Activated CD8-positive, alpha-beta T cell treated with anti-CD3 and anti-CD28 coated beads for 36 hours (primary cell): ENCODE data around the gene USP17L18. TPM values are rescaled to one million over a fixed set of nuclear protein-coding genes. Genes with fewer than 3 reads are reported as not detected.
"Not testable (repeated sequence)": the region's sequence is repeated elsewhere in the genome, so short reads cannot be mapped to it uniquely, and the experiment has no call there.

ENCODE experiments used
- ATAC-seq: fragments of 200-7000 bp; cut with Tn5 transposase; one replicate; pipeline ENCODE4 v1.10.0; 2021; ENCODE audit warnings: mild to moderate bottlenecking, moderate library complexity
- CTCF ChIA-PET: fragments of 350-600 bp; sonication (Branson Sonifier 250); formaldehyde crosslinking; loops from one replicate; lab custom pipeline; 2021; ENCODE audit warnings: antibody characterized with exemption; lab: Charles Lee
- POLR2A ChIA-PET: fragments of 350-600 bp; sonication (Branson Sonifier 250); formaldehyde crosslinking; loops from one replicate; lab custom pipeline; 2021; ENCODE audit warnings: antibody characterized with exemption; lab: Charles Lee
- DNase-seq: peaks from one replicate; pipeline ENCODE4 v3.0.0-alpha.2; 2020
- H3K27ac Mint-ChIP-seq: one replicate; pipeline ENCODE4 v1.8.0; 2021; ENCODE audit warnings: mild to moderate bottlenecking, mixed read lengths
- H3K27me3 Mint-ChIP-seq: one replicate; pipeline ENCODE4 v1.8.0; 2021; ENCODE audit warnings: mixed read lengths
- H3K36me3 Mint-ChIP-seq: one replicate; pipeline ENCODE4 v1.8.0; 2021; ENCODE audit warnings: low read depth, mixed read lengths
- H3K4me1 Mint-ChIP-seq: one replicate; pipeline ENCODE4 v1.8.0; 2021; ENCODE audit warnings: low read depth, mixed read lengths
- H3K4me3 Mint-ChIP-seq: one replicate; pipeline ENCODE4 v1.8.0; 2021; ENCODE audit warnings: mild to moderate bottlenecking, moderate library complexity, mixed read lengths
- H3K9me3 Mint-ChIP-seq: one replicate; pipeline ENCODE4 v1.8.0; 2021; ENCODE audit warnings: mixed read lengths
- intact Hi-C: fragments of 100-400 bp; cut with micrococcal nuclease; formaldehyde crosslinking; loops from one replicate; pipeline ENCODE4 v1.10.0; 2022
- total RNA-seq, 2 experiments: library from RNA; stranded (reverse); gene quantifications; one replicate each; pipeline ENCODE4 v1.2.3, GENCODE V29; 2021

USP17L18 gene
- total RNA-seq, 2 experiments from 2014 or later: not detected

GRCh38 chr4:9257824-9258223 is 9.4 kb downstream of the USP17L18 start, which contains the start of gene USP17L20:
TSS of gene USP17L20 (plus strand) at chr4:9258124. CDS start at chr4:9258124, 0 bp downstream.
- H3K27me3 Mint-ChIP-seq, H3K27ac Mint-ChIP-seq, H3K4me1 Mint-ChIP-seq, ATAC-seq, CTCF ChIA-PET, H3K36me3 Mint-ChIP-seq, H3K9me3 Mint-ChIP-seq, DNase-seq, POLR2A ChIA-PET, H3K4me3 Mint-ChIP-seq, intact Hi-C loops: not testable (repeated sequence)

- POLR2A ChIA-PET, intact Hi-C loops, H3K4me1 Mint-ChIP-seq, ATAC-seq, H3K4me3 Mint-ChIP-seq, H3K9me3 Mint-ChIP-seq, CTCF ChIA-PET, H3K27me3 Mint-ChIP-seq, H3K27ac Mint-ChIP-seq, H3K36me3 Mint-ChIP-seq, DNase-seq: not testable (repeated sequence)
These were observed 14.1 kb downstream of the USP17L18 start, which contains the start of gene USP17L21 for GRCh38 chr4:9262572-9262971. TSS of gene USP17L21 (plus strand) at chr4:9262872. CDS start at chr4:9262872, 0 bp downstream.

DNA sequence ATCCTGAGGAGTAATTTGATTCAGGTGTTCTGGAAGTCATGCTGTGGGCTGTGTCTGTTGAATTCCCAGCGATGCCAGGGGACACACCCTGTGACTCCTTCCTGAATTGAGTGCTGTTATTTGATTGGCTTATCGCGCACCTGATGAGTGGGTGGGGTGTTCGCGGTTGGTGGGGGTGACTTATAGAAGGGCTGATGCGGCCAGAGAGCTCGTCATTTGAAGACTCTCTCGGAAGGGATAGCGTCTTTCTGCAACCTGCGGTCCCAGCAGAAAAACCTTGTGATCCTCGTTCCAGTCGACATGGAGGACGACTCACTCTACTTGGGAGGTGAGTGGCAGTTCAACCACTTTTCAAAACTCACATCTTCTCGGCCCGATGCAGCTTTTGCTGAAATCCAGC is 18.9 kb downstream of the USP17L18 start, which contains the start of gene USP17L22:
USP17L22 (plus strand) TSS at position 301 of the 400 bp plus-strand sequence; CDS start at position 301, 0 bp downstream.
- H3K9me3 Mint-ChIP-seq, CTCF ChIA-PET, DNase-seq, H3K27ac Mint-ChIP-seq, POLR2A ChIA-PET, H3K4me1 Mint-ChIP-seq, ATAC-seq, H3K4me3 Mint-ChIP-seq, intact Hi-C loops, H3K36me3 Mint-ChIP-seq, H3K27me3 Mint-ChIP-seq: not testable (repeated sequence)

GRCh38 chr4:9271719-9272118 is 23.3 kb downstream of the USP17L18 start:
- not testable (repeated sequence) for H3K4me3 Mint-ChIP-seq

More at GRCh38 chr4:9271719-9272118, 23.3 kb downstream of the USP17L18 start:
- H3K27ac Mint-ChIP-seq, H3K9me3 Mint-ChIP-seq, ATAC-seq, H3K36me3 Mint-ChIP-seq, intact Hi-C loops, POLR2A ChIA-PET, H3K4me1 Mint-ChIP-seq, H3K27me3 Mint-ChIP-seq, CTCF ChIA-PET: not testable (repeated sequence)
- peak; percentile 1 for DNase-seq

Other genes with a start within 250 kb of the USP17L18 start
- gene FAM90A26, start 78.2 kb upstream of the USP17L18 start, total RNA-seq: not detected
- gene USP17L10, start 38.0 kb upstream of the USP17L18 start, total RNA-seq: not detected
- not detected for gene USP17L11, start 33.2 kb upstream of the USP17L18 start, total RNA-seq
- gene USP17L12, start 28.5 kb upstream of the USP17L18 start, total RNA-seq: not detected
- not detected for gene USP17L13, start 23.7 kb upstream of the USP17L18 start, total RNA-seq
- not detected for gene USP17L15, start 14.2 kb upstream of the USP17L18 start, total RNA-seq
- gene USP17L17, start 4.8 kb upstream of the USP17L18 start, total RNA-seq: not detected
- not detected for gene USP17L19, start 4.7 kb downstream of the USP17L18 start, total RNA-seq
- gene USP17L20, start 9.5 kb downstream of the USP17L18 start, total RNA-seq: not detected
- gene USP17L21, start 14.2 kb downstream of the USP17L18 start, total RNA-seq: not detected
- not detected for gene USP17L22, start 19.0 kb downstream of the USP17L18 start, total RNA-seq
- gene USP17L24, start 76.5 kb downstream of the USP17L18 start, total RNA-seq: not detected
- gene USP17L25, start 81.3 kb downstream of the USP17L18 start, total RNA-seq: not detected
- not detected for gene USP17L26, start 86.0 kb downstream of the USP17L18 start, total RNA-seq
- gene USP17L5, start 90.8 kb downstream of the USP17L18 start, total RNA-seq: not detected
- not detected for gene USP17L27, start 95.5 kb downstream of the USP17L18 start, total RNA-seq
- not detected for gene USP17L28, start 100.3 kb downstream of the USP17L18 start, total RNA-seq
- gene USP17L29, start 105.0 kb downstream of the USP17L18 start, total RNA-seq: not detected
- gene USP17L30, start 114.5 kb downstream of the USP17L18 start, total RNA-seq: not detected
- gene DEFB131A, start 195.8 kb downstream of the USP17L18 start, total RNA-seq: not detected